HG03045 (cell line): ENCODE data around the gene TRPV5.

Experiments
- ATAC-seq: cut with Tn5 transposase; IDR thresholded peaks from one replicate; pipeline ENCODE4 v1.9.1; 2021; ENCODE audit warnings: mild to moderate bottlenecking, moderate library complexity; ENCODE audit not compliant: unreplicated experiment

The TRPV5 gene

DNA sequence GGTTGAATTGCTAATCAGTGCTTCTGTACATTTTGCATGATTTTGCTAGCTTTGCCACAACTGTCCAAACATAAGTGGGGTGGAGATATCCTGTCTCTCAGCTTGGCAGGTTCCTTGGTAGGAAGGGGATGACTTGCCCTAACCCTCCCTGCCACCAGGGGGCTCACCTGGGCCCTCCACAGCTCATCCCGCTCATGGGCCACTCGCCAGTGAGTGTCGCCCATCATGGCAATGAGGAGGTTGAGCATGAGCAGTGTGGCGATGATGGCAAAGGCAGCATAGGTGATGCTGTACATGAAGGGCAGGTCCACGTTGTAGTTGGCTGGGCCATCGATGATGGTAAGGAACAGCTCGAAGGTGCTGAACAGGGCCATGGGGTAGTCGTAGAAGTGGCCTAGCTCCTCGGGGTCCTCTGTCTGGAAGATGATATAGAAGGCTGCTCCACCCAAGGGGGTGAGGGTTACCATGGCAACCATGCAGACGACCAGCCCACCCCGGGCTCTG is 60.2 kb downstream of the TRPV5 start:
- no peak for ATAC-seq

DNA sequence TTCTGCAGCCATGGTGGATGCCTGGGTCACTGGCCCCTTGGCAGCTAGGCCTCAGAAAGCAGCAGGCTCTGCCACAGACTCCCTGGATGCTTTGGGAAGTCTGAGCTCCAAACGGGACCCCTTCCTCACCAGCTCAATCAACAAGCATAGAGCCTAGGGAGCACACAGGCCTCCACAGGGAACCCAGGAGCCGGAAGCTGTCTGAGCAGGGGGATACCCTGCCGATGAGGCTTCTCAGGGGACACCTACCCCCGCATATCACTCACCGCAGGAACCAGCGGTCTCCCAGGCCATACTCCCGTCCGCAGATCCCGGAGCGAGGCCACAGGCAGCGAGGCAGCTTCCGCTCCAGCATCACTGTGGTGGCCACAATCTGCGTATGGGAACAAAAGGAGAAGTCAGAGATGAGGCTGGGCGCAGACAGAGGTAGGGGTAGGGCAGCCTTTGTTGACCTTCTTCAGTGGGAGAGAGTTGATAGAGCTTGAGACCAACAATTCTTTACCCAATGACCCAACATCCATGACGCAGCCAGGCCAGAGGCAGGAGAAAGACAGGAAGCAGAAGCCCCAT is 61.4 kb downstream of the TRPV5 start:
- ATAC-seq = no peak

DNA sequence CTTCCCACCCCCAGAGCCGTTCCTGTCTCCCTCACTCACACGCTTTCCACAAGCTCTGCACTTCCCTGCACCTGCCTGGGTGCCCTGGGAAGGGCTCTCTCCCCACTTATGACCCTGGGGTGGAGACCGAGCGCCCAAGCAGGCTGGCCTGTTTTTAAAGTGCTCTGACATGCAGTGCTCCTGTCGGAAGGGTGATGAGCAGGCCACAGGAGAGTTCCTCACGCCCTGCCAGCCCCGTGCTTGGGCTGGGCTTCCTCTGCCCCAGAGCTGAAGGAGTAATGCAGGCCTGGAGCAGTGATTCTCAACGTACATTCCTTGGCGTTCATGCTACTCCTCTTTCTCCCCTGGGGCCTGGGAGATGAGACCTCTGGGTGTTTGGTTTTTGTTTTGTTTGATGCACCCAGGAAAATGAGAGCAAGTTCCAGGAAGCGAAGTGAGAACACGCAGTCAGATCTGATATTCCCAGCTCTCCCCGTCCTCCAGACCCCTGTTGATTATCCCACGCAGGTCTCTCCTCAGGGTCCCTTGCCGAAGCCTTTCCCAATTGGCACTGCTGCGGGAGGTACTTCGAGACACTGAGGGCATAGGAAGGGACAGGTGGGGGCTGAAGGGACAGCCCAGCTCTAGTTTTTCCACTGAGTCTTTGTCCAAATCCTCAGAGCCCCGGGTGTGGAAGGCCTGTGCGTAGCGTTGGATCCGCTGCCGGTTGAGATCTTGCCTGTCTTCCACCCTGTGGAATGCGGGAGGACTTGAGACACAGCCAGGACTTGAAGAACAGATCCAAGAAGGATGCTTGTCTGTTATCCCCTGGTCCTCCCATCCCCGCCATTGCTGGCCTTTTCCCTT is 62.1 kb downstream of the TRPV5 start:
- no peak for ATAC-seq

DNA sequence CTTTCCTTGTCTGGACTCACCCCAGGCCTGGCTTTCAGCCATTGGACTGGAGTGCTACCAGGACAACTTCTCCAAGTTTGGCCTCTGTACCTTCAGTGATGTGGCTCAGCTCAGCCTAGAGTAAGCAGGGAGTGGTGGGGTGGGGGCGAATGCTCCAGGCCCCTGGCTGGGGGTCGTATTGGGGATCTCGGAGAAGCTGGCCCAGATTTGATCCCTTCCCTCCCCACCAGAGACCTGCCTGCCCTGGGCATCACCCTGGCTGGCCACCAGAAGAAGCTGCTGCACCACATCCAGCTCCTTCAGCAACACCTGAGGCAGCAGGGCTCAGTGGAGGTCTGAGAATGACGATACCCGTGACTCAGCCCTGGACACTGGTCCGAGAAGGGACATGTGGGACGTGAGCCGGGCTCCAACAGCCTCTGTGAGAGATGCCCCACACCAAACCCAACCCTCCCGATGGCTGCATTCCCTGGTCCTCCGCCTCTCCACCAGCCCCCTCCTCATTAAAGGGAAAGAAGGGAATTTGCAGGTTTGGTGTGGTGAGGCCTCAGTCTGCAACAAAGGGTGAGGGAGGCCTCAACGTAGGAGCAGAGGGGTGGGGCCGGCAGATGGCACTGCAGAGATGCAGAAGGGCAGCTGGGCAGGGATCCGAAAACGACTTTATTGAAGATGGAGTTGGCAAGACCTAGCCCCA is 62.8 kb downstream of the TRPV5 start:
- no peak for ATAC-seq

DNA sequence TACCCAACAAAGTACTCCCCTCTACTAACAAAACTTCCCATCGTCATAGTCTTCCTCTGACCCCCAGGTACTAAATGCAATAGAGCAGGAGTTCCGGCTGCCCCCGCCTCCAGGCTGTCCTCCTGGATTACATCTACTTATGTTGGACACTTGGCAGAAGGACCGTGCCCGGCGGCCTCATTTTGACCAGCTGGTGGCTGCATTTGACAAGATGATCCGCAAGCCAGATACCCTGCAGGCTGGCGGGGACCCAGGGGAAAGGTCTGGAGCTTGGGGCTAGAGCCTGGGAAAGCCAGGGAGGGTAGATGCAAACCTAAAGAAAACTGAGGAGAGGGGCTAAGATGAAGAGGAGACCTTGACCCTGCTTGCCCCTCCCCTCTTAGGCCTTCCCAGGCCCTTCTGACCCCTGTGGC is 63.4 kb downstream of the TRPV5 start:
- ATAC-seq = no peak

DNA sequence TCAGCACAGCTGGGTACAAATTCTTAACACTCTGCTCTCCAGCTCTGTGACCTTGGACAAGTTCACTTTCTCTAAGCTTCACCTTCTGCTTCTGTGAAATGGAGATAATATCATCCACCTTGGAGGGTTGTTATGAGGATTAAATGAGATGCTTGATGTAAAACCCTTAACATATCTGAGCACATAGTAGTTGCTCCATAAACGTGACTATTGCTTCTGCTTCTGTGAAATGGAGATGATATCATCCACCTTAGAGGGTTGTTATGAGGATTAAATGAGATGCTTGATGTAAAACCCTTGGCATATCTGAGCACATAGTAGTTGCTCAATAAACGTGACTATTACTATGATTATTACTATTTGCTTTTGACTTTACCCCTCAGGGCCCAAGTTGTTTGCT is 64.1 kb downstream of the TRPV5 start:
- no peak for ATAC-seq

DNA sequence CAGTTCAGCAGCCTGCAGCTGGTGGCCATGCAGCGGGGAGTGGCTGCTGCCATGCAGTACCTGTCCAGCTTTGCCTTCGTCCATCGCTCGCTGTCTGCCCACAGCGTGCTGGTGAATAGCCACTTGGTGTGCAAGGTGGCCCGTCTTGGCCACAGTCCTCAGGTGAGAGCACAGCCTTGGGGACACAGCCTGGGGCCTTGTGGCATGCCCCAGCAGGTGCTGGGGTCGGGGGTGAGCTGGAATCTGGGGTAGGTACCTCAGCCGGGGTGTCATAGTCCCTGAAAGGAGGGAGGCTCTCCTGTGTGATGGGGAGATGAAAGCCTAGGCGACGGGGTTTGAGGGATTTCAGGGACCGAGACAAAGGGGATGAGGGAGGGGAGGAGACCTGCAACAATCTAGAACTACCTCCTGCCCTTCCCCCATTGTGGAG is 64.5 kb downstream of the TRPV5 start:
- ATAC-seq = no peak

DNA sequence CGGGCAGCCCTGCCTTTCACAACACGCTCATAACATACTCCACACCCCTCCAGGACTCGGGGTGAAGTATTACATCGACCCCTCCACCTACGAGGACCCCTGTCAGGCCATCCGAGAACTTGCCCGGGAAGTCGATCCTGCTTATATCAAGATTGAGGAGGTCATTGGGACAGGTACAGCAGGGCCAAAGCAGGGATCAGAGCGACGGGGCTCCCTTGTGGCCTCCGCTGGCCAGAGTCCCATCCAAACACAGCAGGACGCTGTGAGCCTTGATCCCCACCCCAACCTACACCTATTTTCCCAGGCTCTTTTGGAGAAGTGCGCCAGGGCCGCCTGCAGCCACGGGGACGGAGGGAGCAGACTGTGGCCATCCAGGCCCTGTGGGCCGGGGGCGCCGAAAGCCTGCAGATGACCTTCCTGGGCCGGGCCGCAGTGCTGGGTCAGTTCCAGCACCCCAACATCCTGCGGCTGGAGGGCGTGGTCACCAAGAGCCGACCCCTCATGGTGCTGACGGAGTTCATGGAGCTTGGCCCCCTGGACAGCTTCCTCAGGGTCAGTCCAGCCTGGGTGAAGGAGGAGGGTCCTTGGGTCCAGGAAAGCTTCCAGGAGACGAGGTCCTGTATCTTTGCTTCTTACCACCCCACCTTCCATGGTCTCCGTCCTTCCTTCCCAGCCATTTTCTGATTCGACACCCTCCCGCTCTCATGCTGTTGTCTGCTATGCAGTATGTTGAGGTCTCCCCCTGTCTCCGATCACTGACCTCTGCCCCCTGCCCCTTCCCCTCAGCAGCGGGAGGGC is 65.2 kb downstream of the TRPV5 start:
- no peak for ATAC-seq

DNA sequence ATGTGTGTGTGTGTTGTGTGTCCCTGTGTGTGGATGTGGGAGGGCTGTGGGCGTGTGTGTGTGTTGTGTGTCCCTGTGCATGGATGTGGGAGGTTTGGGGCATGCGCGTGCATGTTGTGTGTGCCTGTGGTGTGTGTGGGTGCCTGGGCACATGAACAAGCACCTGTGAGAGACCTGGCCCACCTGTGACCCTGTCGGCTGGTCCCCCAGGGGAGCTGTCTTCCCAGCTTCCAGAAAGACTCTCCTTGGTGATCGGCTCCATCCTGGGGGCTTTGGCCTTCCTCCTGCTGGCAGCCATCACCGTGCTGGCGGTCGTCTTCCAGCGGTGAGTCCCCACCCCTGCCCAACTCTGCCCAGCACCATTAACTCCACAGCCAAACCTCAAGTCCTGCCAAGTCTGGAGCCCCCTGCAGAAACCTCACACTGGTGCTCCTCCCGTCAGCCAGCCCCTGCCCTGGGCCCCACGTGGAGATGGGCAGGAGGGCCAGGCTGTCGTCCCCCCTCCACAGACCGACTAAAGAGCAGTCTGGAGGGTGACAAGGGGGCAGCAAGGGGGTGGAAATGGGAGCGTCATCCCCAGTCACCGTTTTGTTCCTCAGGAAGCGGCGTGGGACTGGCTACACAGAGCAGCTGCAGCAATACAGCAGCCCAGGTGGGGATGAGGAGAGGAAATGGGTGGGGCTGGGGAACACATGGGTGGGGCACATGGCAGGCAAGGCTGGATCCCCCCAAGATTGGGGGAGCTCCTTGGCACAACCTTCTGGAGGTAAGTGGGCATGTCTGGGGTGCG is 66.0 kb downstream of the TRPV5 start:
- ATAC-seq = no peak

DNA sequence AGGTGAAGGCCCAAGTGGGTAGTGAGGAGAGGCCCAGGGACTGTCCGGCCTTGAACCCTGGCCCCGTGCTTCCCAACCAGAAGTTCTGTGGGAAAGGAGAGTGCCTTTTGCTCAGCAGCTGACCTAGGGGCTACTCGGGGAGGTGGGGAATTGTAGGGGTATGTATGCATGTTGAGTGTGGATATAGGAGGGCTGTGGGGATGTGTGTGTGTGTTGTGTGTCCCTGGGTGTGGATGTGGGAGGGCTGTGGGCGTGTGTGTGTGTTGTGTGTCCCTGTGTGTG is 66.5 kb downstream of the TRPV5 start:
- no peak for ATAC-seq

DNA sequence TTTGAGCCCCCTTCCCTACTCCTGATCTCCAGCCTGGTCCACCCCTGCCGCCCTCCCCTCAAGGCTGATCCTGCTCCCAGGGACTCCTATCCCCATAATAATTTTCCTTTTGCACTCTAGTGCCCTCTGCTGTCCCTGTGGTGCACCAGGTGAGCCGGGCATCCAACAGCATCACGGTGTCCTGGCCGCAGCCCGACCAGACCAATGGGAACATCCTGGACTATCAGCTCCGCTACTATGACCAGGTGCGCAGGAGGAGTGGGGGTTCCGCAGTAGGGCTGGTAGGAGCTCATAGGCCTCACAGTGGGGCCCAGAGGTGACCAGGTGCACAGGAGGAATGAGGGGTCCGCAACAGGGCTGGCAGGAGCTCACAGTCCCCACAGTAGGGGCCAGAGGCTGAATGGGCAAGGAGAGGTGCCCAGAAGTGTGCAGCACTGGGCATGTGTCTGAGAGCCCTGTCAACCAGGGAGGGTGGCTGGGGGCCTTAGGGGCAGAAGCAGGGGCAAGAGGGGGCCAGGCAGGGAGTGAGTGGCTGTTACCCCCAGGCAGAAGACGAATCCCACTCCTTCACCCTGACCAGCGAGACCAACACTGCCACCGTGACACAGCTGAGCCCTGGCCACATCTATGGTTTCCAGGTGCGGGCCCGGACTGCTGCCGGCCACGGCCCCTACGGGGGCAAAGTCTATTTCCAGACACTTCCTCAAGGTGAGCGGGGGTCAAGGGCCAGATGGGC is 67.0 kb downstream of the TRPV5 start:
- no peak for ATAC-seq

DNA sequence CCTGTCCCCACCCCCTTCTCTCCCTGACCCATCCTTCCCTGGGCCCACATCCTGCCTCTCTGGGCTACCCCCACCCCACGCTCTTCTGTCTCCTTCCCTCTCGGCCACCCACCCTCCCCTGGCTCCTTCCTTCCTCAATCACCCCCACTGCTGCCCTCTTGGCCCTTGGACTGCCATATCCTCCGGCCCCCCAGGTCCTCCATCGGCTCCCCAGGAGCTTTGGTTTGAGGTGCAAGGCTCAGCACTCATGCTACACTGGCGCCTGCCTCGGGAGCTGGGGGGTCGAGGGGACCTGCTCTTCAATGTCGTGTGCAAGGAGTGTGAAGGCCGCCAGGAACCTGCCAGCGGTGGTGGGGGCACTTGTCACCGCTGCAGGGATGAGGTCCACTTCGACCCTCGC is 67.8 kb downstream of the TRPV5 start:
- no peak for ATAC-seq

DNA sequence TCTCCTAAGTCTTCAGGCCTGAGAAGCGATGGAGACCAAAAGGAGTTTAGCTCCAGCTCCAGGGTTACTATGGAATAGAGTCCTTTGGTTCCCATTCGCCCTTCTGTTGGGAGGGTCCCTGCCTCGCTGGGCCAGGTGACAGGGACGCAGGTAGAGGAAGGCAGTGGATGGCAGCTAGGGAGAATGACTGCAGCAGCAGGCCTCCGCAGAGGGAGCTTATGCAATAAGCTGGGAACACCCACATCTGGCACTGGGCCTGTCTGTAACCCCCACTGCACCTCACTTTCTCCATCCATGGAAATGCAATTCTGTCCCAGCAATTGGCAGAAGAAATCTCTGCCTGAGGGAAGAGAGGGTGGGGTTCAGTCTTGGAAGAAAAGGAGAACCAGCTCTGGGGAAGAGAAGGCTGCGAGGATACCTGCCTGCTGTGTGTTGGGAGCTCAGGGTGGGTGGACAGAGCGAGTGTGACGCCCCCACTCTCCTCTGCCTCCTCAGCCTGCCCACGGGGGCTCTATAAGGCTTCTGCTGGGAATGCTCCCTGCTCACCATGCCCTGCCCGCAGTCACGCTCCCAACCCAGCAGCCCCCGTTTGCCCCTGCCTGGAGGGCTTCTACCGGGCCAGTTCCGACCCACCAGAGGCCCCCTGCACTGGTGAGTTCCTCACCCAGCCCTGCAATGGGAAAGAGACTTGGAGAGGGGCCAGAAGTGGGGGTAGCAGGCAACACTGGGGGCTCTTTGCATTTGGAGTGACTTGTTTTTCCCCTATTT is 68.4 kb downstream of the TRPV5 start:
- ATAC-seq = no peak

DNA sequence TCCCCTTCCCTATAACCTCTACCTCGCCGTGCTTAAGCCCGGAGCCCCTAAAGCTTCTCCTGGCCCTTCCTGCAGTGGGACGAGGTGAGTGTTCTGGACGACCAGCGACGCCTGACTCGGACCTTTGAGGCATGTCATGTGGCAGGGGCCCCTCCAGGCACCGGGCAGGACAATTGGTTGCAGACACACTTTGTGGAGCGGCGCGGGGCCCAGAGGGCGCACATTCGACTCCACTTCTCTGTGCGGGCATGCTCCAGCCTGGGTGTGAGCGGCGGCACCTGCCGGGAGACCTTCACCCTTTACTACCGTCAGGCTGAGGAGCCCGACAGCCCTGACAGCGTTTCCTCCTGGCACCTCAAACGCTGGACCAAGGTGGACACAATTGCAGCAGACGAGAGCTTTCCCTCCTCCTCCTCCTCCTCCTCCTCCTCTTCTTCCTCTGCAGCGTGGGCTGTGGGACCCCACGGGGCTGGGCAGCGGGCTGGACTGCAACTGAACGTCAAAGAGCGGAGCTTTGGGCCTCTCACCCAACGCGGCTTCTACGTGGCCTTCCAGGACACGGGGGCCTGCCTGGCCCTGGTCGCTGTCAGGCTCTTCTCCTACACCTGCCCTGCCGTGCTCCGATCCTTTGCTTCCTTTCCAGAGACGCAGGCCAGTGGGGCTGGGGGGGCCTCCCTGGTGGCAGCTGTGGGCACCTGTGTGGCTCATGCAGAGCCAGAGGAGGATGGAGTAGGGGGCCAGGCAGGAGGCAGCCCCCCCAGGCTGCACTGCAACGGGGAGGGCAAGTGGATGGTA is 69.5 kb downstream of the TRPV5 start:
- no peak for ATAC-seq

DNA sequence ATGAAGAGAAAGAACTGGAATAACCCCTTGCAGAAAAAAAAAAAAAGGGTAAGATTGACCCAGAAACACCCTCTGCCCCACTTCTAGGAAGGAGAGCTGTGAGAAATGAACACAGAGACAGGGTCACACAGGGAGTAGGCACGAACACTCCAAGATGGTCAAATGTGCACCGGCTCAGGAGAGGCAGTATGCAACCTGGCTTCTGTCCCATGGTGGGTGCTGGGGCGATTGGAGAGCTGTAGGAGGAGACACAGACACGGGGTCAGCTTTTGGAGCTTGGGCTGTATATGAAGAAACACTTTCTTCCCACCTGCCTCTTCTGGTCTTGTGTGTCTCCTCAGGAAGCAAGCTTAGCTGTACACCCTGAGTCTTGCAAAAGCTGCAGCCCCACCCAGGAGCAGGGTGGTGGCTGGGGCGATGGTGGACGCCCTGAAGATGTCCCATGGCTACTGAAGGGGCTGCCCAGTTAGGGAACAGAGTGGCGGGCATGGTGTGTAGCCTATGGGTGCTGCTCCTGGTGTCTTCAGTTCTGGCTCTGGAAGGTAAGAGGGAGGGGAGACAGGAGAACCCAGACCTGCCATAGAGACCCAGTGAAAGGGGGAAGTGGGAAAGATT is 70.7 kb downstream of the TRPV5 start:
- ATAC-seq = no peak

DNA sequence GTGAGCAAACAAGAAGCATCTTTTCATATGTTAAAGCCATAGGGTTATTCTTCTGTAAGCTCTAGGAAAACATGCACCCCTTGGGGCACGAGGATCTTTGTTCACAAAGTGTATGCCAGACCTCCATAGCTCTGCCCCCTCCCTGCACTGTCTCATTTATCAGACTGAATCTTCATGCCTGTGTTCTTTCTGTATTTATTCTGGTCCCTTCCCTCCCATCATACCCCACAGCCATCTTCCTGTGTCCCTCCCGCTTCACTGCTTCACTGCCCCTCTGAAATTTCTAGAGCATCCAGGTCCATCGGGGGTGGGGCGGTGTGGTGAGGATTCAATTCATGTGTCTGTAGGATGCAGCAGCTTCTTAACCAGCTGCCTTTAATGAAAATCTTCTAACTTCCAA is 71.2 kb downstream of the TRPV5 start:
- ATAC-seq = no peak

DNA sequence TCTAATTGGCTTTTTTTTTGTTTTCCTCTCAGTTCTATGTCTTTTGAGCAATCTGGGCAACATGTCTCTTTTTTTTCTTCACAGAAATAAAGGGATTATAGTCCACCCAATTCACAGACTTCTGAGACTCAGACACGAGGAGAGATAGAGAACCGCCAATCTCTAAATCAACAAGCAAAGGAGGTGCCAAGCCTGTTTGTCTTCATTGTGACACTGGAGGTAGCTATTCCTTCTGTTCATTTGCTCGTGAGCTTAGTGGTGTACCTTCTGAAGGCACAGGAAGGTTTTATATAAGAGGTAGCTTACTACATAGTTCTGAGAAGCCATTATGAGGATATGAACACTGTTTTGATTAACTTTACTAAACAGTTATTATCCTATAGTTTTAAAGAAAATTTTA is 72.6 kb downstream of the TRPV5 start:
- ATAC-seq = no peak

DNA sequence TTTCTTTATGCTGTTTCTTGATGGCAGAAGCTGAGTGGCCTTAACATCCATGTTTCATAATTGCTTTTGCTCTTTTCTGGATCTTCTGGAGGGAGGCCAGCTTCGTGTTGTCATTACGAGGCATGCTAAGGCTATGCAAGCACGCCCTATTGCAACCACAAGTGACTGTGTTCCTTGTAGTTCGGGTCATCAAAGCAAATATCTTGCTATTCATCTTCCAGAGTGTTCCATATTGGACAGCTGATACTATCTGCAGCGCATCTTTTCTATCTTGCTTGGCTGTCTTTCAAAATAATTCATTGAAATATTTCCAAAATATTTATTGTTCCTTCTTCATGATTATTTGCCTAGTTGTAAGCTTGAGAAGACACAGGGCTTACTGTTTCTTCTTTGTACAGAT is 73.7 kb downstream of the TRPV5 start:
- ATAC-seq = no peak
